ENCODE measurements around the gene RNF212. TPM values are rescaled to one million over a fixed set of nuclear protein-coding genes. Genes with fewer than 3 reads are reported as not detected.

The RNF212 gene
- total and polyA plus RNA-seq, 10 of the 15 experiments (the other 5 are each of a cell fraction or from before 2014, with no cell fraction given) = not detected

GRCh38 chr4:1155314-1155713 lies 42.0 kb upstream of the RNF212 start:
- ChIA-PET POLR2A (interaction anchor here (0.6 kb wide), 1 partner anchor 1109 kb away, joined by 6 read pairs; no protein-coding TSS in a partner anchor), RAD21 (ENCODE audit: unreplicated experiment) (no interaction called here), CTCF (interaction anchor here (0.6 to 1.5 kb wide), 2 partner anchors 24 to 112 kb away, joined by 3 read pairs; no protein-coding TSS in a partner anchor), SMC1A (ENCODE audit: uncharacterized antibody, unreplicated experiment) (no interaction called here)
- intact Hi-C loops (cut with micrococcal nuclease; ENCODE audit: unreplicated experiment) (no loop called here), in situ Hi-C loops (cut with MboI) (no loop called here)
- TF ChIP-seq TCF3 (IDR thresholded peaks at IDR 0.05; ENCODE audit: borderline replicate concordance, insufficient read depth, low read depth, low read length) (no peak), NFYB (IDR thresholded peaks at IDR 0.05; ENCODE audit: insufficient read depth, low read depth, low read length) (no peak), E4F1 (IDR thresholded peaks at IDR 0.05; ENCODE audit: borderline replicate concordance, partially characterized antibody) (no peak), MAX (IDR thresholded peaks at IDR 0.05; ENCODE audit: low read depth, low read length) (no peak)
- no peak overlapping the region for H3K9ac ChIP-seq (ENCODE audit: control insufficient read depth, insufficient read depth, low read length)
- H3K4me3 ChIP-seq = no peak overlapping the region
- H3K27ac ChIP-seq (ENCODE audit: control insufficient read depth, insufficient read depth) = no peak overlapping the region
- BruUV-seq (replicated peaks) = no TSS peak
- H2AFZ ChIP-seq (ENCODE audit: control insufficient read depth, low read depth, low read length) = no peak overlapping the region; the same call in 1 of the 2 replicates
- ATAC-seq (no peak), FAIRE-seq (peak; percentile 52), DNase-seq (ENCODE audit: low read depth, low spot score) (no peak)
- H3K79me2 ChIP-seq (ENCODE audit: control insufficient read depth, insufficient read depth, low read length) = no peaks in the 10 kb centered on the region
- peaks cover 6% of the 10 kb centered on the region for H3K4me1 ChIP-seq (ENCODE audit: control insufficient read depth, insufficient read depth, low read length)
- no peak overlapping the region for H3K4me2 ChIP-seq (ENCODE audit: control insufficient read depth, insufficient read depth)
- peaks cover 11% of the 10 kb centered on the region for H3K9me3 ChIP-seq (replicated peaks; ENCODE audit: control insufficient read depth, insufficient read depth, low read length)
- H3K36me3 ChIP-seq (ENCODE audit: control insufficient read depth in 2 of 2, insufficient read depth in 2 of 2, low read length in 1 of 2) = no peaks in the 10 kb centered on the region
- 29% methylated on average over 3 of the region's 3 CpGs for WGBS (ENCODE audit: insufficient coverage, insufficient replicate concordance, low lambda C conversion rate, missing lambda C conversion rate)
- no peaks in the 10 kb centered on the region for H4K20me1 ChIP-seq (ENCODE audit: control insufficient read depth, insufficient read depth)
- H3K27me3 ChIP-seq (replicated peaks in 1 of 2; ENCODE audit: control insufficient read depth in 2 of 2, insufficient read depth in 2 of 2, low read length in 1 of 2) = peaks cover 0 to 2% of the 10 kb centered on the region in 2 experiments; a peak in 2 of 4 replicates

Data from GM12878 (cell line).